GM19468 (cell line): ENCODE measurements around the gene TLCD1.

Experiments used
- ATAC-seq: cut with Tn5 transposase; IDR thresholded peaks from one replicate; pipeline ENCODE4 v1.9.1; 2021; ENCODE audit warnings: mild to moderate bottlenecking, moderate library complexity, moderate number of reproducible peaks; ENCODE audit not compliant: unreplicated experiment; ENCODE audit errors: extremely low read depth

The TLCD1 gene

GRCh38 chr17:28693869-28694268 is 32.2 kb downstream of the TLCD1 start:
- no peak for ATAC-seq

GRCh38 chr17:28689011-28689410 is 37.0 kb downstream of the TLCD1 start:
- no peak for ATAC-seq

GRCh38 chr17:28688481-28688880 is 37.6 kb downstream of the TLCD1 start:
- ATAC-seq, result no peak

- no peak for ATAC-seq
These were observed 39.7 kb downstream of the TLCD1 start for GRCh38 chr17:28686296-28686695.

GRCh38 chr17:28685366-28685765 is 40.7 kb downstream of the TLCD1 start:
- no peak for ATAC-seq

GRCh38 chr17:28684963-28685362 is 41.1 kb downstream of the TLCD1 start:
- no peak for ATAC-seq

GRCh38 chr17:28682655-28683054 is 43.4 kb downstream of the TLCD1 start:
- ATAC-seq, result no peak

- no peak for ATAC-seq
These were observed 50.1 kb downstream of the TLCD1 start for GRCh38 chr17:28675980-28676379.

- ATAC-seq, result no peak
These were observed 50.5 kb downstream of the TLCD1 start for GRCh38 chr17:28675490-28675889.
